HCT116 (cell line): Measurements from ENCODE around the gene REPS1. TPM values are rescaled to one million over a fixed set of nuclear protein-coding genes. Genes with fewer than 3 reads are reported as not detected.

Experiments used
- ATAC-seq: fragments of 200-7000 bp; cut with Tn5 transposase; 2 replicates; pipeline ENCODE4 v1.9.1; 2020; ENCODE audit warnings: mild to moderate bottlenecking, moderate library complexity
- BruUV-seq: library from RNA; stranded (reverse); fragments of 400-500 nt; replicated peaks from 2 replicates; lab custom pipeline; 2021; lab: Mats Ljungman, UMichigan
- CTCF ChIA-PET: fragments of 300-600 bp; sonication (Branson Sonifier 250); formaldehyde crosslinking; loops from one replicate; lab custom pipeline; 2021; ENCODE audit warnings: antibody characterized with exemption; lab: Charles Lee
- POLR2A ChIA-PET: fragments of 300-600, 350-600 bp; sonication (Branson Sonifier 250); formaldehyde crosslinking; loops from one replicate; lab custom pipeline; 2021; ENCODE audit warnings: antibody characterized with exemption; lab: Charles Lee
- RAD21 ChIA-PET, 2 experiments: fragments of 300-600 bp; sonication (Branson Sonifier 250); formaldehyde crosslinking; loops; one replicate each; lab custom pipeline; 2023; ENCODE audit warnings: low total read pairs in 2 of 2; ENCODE audit not compliant: uncharacterized antibody in 2 of 2, unreplicated experiment in 2 of 2, low non-redundant PET in 1 of 2; lab: Charles Lee
- DNase-seq: peaks from one replicate; pipeline ENCODE4 v3.0.0-alpha.2; 2010; ENCODE audit warnings: low read depth, low spot score
- H2AFZ ChIP-seq: fragments of 200-600 bp; shearing (Covaris generic), sonication (generic); 2 replicates; pipeline ENCODE4 v1.6.1; 2017; ENCODE audit warnings: low read depth, mixed run types, mixed read lengths, antibody characterized with exemption, low read length; ENCODE audit not compliant: poor library complexity, severe bottlenecking
- H3K27ac ChIP-seq: 2 replicates; pipeline ENCODE4 v1.5.1; 2012; ENCODE audit warnings: low read depth, low read length
- H3K27me3 ChIP-seq: fragments of 200-600 bp; sonication (generic); 2 replicates; pipeline ENCODE4 v1.6.1; 2016; ENCODE audit warnings: mixed run types, low read length, mixed read lengths; ENCODE audit not compliant: insufficient read depth
- H3K36me3 ChIP-seq, 2 experiments: fragments of 200-500 bp in 1 of 2; fragments of 200-600 bp in 1 of 2; sonication (Bioruptor generic) in 1 of 2; sonication (generic) in 1 of 2; 2 replicates each; pipeline versions ENCODE4 v1.5.1 to v1.6.1; 2014 to 2016; ENCODE audit warnings: low read length in 2 of 2, inconsistent platforms in 1 of 2, mixed read lengths in 1 of 2, mixed run types in 1 of 2; ENCODE audit not compliant: insufficient read depth in 2 of 2, control insufficient read depth in 1 of 2
- H3K4me1 ChIP-seq, 2 experiments: fragments of 200-600 bp in 1 of 2; sonication (generic) in 1 of 2; 2 replicates each; pipeline versions ENCODE4 v1.5.1 to v1.6.1; 2012 to 2017; ENCODE audit warnings: low read length in 2 of 2, inconsistent platforms in 1 of 2, mild to moderate bottlenecking in 1 of 2, mixed read lengths in 1 of 2, mixed run types in 1 of 2, moderate library complexity in 1 of 2; ENCODE audit not compliant: insufficient read depth in 2 of 2, control insufficient read depth in 1 of 2
- H3K4me2 ChIP-seq: fragments of 200-600 bp; sonication (generic); 2 replicates; pipeline ENCODE4 v1.6.1; 2017; ENCODE audit warnings: mixed run types, low read length, mixed read lengths
- H3K4me3 ChIP-seq, 2 experiments: fragments of 200-600 bp in 1 of 2; sonication (generic) in 1 of 2; replicated peaks in 1 of 2; 2 replicates each; pipeline ENCODE4 v1.5.1; 2011 to 2016; ENCODE audit warnings: low read length in 2 of 2, control low read depth in 1 of 2, low read depth in 1 of 2, mild to moderate bottlenecking in 1 of 2, mixed read lengths in 1 of 2, mixed run types in 1 of 2
- H3K79me2 ChIP-seq: fragments of 200-600 bp; sonication (generic); 2 replicates; pipeline ENCODE4 v1.6.1; 2017; ENCODE audit warnings: mild to moderate bottlenecking, mixed run types, low read length, moderate library complexity, mixed read lengths; ENCODE audit not compliant: insufficient read depth
- H3K9ac ChIP-seq: fragments of 200-600 bp; sonication (generic); 2 replicates; pipeline ENCODE4 v1.6.1; 2016; ENCODE audit warnings: low read length, mixed read lengths
- H3K9me2 ChIP-seq: fragments of 200-600 bp; sonication (generic), shearing (Covaris generic); 2 replicates; pipeline ENCODE4 v1.6.1; 2017; ENCODE audit warnings: mixed run types, mild to moderate bottlenecking, moderate library complexity; ENCODE audit not compliant: insufficient read depth
- H3K9me3 ChIP-seq, 2 experiments: fragments of 200-500 bp in 1 of 2; fragments of 200-600 bp in 1 of 2; sonication (Bioruptor generic) in 1 of 2; sonication (generic) in 1 of 2; 2 replicates each; pipeline ENCODE4 v1.6.1; 2014 to 2017; ENCODE audit warnings: low read length in 2 of 2, mixed read lengths in 2 of 2, inconsistent platforms in 1 of 2, low read depth in 1 of 2, mild to moderate bottlenecking in 1 of 2, mixed run types in 1 of 2, moderate library complexity in 1 of 2; ENCODE audit not compliant: control insufficient read depth in 1 of 2, insufficient read depth in 1 of 2
- H4K20me1 ChIP-seq: fragments of 200-600 bp; sonication (generic), shearing (Covaris generic); 2 replicates; pipeline ENCODE4 v1.6.1; 2017; ENCODE audit warnings: mixed run types, mild to moderate bottlenecking, moderate library complexity; ENCODE audit not compliant: insufficient read depth
- CBX3 ChIP-seq: IDR thresholded peaks from 2 replicates; pipeline ENCODE4 v1.6.1; 2012; ENCODE audit warnings: low read depth
- CEBPB ChIP-seq: IDR thresholded peaks from 2 replicates; pipeline ENCODE4 v1.6.1; 2012; ENCODE audit warnings: low read depth
- EGR1 ChIP-seq: IDR thresholded peaks from 2 replicates; pipeline ENCODE4 v1.6.1; 2012; ENCODE audit warnings: low read depth
- ELF1 ChIP-seq: IDR thresholded peaks from 2 replicates; pipeline ENCODE4 v1.6.1; 2012; ENCODE audit warnings: low read depth, borderline replicate concordance
- EZH2 ChIP-seq: fragments of 200-600 bp; sonication (generic); IDR thresholded peaks from 2 replicates; pipeline ENCODE4 v1.6.1; 2017; ENCODE audit warnings: antibody characterized with exemption, mixed run types
- JUND ChIP-seq: IDR thresholded peaks from 2 replicates; pipeline ENCODE4 v1.6.1; 2012
- POLR2A ChIP-seq: IDR thresholded peaks from 2 replicates; pipeline ENCODE4 v1.7.0; 2011; ENCODE audit warnings: borderline replicate concordance; ENCODE audit not compliant: insufficient read depth, insufficient read length; ENCODE audit errors: extremely low read depth
- POLR2AphosphoS5 ChIP-seq: IDR thresholded peaks from 2 replicates; pipeline ENCODE4 v1.6.1; 2011; ENCODE audit warnings: mild to moderate bottlenecking, low read depth, low read length, moderate library complexity
- RAD21 ChIP-seq: IDR thresholded peaks from 2 replicates; pipeline ENCODE4 v1.6.1; 2012; ENCODE audit warnings: low read depth, mild to moderate bottlenecking
- SIN3A ChIP-seq: IDR thresholded peaks from 2 replicates; pipeline ENCODE4 v1.6.1; 2012; ENCODE audit warnings: low read depth
- SP1 ChIP-seq: IDR thresholded peaks from 2 replicates; pipeline ENCODE4 v1.6.1; 2012; ENCODE audit warnings: low read depth
- SRF ChIP-seq: IDR thresholded peaks from 2 replicates; pipeline ENCODE4 v1.6.1; 2012; ENCODE audit warnings: low read depth
- YY1 ChIP-seq: IDR thresholded peaks from 2 replicates; pipeline ENCODE4 v1.6.1; 2011; ENCODE audit warnings: low read length, low read depth, moderate library complexity, mild to moderate bottlenecking; ENCODE audit not compliant: insufficient replicate concordance; ENCODE audit errors: extremely low read depth
- ZFX ChIP-seq: fragments of 450-650 bp; IDR thresholded peaks from 2 replicates; pipeline ENCODE4 v1.6.1; 2017
- ZNF274 ChIP-seq: fragments of 200-500 bp; sonication (Bioruptor generic); IDR thresholded peaks from 2 replicates; pipeline ENCODE4 v1.6.1; 2014; ENCODE audit warnings: mild to moderate bottlenecking, low read depth, low read length, inconsistent platforms
- intact Hi-C: fragments of 100-400 bp; cut with micrococcal nuclease; formaldehyde crosslinking; loops from 2 replicates; pipeline ENCODE4 v1.10.0; 2022
- total RNA-seq: library from RNA; stranded (reverse); gene quantifications from one replicate; pipeline ENCODE4 v1.2.1, GENCODE V29; 2021; ENCODE audit not compliant: unreplicated experiment
- TF ChIP-seq, protein P1 (sequence below): IDR thresholded peaks from 2 replicates; pipeline ENCODE4 v1.6.1; 2012
- TF ChIP-seq, protein P2 (sequence below), 3 experiments: fragments of 200-600 bp in 1 of 3; sonication (generic) in 1 of 3; IDR thresholded peaks in 2 of 3; conservative IDR thresholded peaks in 1 of 3; 2 replicates each; pipeline ENCODE4 v1.5.1; 2012 to 2017; ENCODE audit warnings: low read depth in 2 of 3, low read length in 2 of 3, antibody characterized with exemption in 1 of 3, borderline replicate concordance in 1 of 3, control low read depth in 1 of 3, mild to moderate bottlenecking in 1 of 3, mixed read lengths in 1 of 3, mixed run types in 1 of 3, moderate library complexity in 1 of 3; ENCODE audit not compliant: insufficient read depth in 1 of 3
- TF ChIP-seq, protein P3 (sequence below): IDR thresholded peaks from 2 replicates; pipeline ENCODE4 v1.6.1; 2012
- TF ChIP-seq, protein P4 (sequence below): IDR thresholded peaks from 2 replicates; pipeline ENCODE4 v1.6.1; 2011; ENCODE audit warnings: mild to moderate bottlenecking, low read length, moderate library complexity; ENCODE audit not compliant: insufficient replicate concordance; ENCODE audit errors: extremely low read depth

The REPS1 gene
- total RNA-seq, 1 experiment from 2014 or later = 52.7 TPM

DNA sequence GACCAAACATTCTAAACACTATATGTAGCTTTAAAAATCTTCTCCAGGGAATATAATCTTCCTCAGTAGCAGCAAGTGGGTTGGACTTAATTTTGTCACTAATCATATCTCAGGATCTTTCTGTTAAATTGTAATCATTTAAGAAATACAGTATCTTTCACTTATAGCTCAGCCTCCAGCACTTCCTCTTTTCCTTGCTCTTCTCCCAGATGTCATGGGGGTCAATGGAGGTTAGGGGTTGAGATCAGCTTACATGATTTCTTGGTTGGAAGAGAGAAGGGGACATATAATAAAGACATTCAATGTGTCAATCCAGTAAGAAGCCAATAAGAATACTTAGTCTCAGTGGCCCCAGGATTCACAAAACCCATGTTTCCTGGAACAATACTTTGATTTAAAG is 15.7 kb upstream of the REPS1 start:
- no peak overlapping the region for H3K27ac ChIP-seq
- no peak overlapping the region for H3K4me3 ChIP-seq
- TF ChIP-seq CEBPB (no peak), SRF (no peak), SP1 (no peak), ELF1 (no peak), POLR2AphosphoS5 (no peak), CBX3 (no peak), RAD21 (no peak), EGR1 (no peak), SIN3A (no peak), POLR2A (no peak), JUND (no peak), ZFX (no peak), YY1 (no peak), ZNF274 (no peak), EZH2 (no peak)
- TF ChIP-seq, protein P1, sequence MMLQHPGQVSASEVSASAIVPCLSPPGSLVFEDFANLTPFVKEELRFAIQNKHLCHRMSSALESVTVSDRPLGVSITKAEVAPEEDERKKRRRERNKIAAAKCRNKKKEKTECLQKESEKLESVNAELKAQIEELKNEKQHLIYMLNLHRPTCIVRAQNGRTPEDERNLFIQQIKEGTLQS = no peak
- TF ChIP-seq, protein P2, sequence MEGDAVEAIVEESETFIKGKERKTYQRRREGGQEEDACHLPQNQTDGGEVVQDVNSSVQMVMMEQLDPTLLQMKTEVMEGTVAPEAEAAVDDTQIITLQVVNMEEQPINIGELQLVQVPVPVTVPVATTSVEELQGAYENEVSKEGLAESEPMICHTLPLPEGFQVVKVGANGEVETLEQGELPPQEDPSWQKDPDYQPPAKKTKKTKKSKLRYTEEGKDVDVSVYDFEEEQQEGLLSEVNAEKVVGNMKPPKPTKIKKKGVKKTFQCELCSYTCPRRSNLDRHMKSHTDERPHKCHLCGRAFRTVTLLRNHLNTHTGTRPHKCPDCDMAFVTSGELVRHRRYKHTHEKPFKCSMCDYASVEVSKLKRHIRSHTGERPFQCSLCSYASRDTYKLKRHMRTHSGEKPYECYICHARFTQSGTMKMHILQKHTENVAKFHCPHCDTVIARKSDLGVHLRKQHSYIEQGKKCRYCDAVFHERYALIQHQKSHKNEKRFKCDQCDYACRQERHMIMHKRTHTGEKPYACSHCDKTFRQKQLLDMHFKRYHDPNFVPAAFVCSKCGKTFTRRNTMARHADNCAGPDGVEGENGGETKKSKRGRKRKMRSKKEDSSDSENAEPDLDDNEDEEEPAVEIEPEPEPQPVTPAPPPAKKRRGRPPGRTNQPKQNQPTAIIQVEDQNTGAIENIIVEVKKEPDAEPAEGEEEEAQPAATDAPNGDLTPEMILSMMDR (IDR thresholded peaks at IDR 0.05 in 2 of 3, conservative IDR thresholded peaks at IDR 0.05 in 1 of 3; ENCODE audit: borderline replicate concordance in 1 of 3, insufficient read depth in 1 of 3, low read depth in 2 of 3, low read length in 2 of 3) = no peak
- TF ChIP-seq, protein P3, sequence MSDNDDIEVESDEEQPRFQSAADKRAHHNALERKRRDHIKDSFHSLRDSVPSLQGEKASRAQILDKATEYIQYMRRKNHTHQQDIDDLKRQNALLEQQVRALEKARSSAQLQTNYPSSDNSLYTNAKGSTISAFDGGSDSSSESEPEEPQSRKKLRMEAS = no peak
- TF ChIP-seq, protein P4, sequence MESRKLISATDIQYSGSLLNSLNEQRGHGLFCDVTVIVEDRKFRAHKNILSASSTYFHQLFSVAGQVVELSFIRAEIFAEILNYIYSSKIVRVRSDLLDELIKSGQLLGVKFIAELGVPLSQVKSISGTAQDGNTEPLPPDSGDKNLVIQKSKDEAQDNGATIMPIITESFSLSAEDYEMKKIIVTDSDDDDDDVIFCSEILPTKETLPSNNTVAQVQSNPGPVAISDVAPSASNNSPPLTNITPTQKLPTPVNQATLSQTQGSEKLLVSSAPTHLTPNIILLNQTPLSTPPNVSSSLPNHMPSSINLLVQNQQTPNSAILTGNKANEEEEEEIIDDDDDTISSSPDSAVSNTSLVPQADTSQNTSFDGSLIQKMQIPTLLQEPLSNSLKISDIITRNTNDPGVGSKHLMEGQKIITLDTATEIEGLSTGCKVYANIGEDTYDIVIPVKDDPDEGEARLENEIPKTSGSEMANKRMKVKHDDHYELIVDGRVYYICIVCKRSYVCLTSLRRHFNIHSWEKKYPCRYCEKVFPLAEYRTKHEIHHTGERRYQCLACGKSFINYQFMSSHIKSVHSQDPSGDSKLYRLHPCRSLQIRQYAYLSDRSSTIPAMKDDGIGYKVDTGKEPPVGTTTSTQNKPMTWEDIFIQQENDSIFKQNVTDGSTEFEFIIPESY = no peak
- ChIA-PET RAD21 (no interaction called here), POLR2A (no interaction called here), CTCF (no interaction called here)
- H4K20me1 ChIP-seq = no peaks in the 10 kb centered on the region
- H3K9me2 ChIP-seq = no peaks in the 10 kb centered on the region
- no peak overlapping the region for H3K9ac ChIP-seq
- no peaks in the 10 kb centered on the region for H3K36me3 ChIP-seq
- H3K79me2 ChIP-seq = no peaks in the 10 kb centered on the region
- no TSS peak for BruUV-seq
- no peaks in the 10 kb centered on the region for H3K27me3 ChIP-seq
- DNase-seq (no peak), ATAC-seq (no peak)
- intact Hi-C loops = no loop called here
- H3K4me2 ChIP-seq = no peak overlapping the region
- H3K9me3 ChIP-seq = no peaks in the 10 kb centered on the region
- H3K4me1 ChIP-seq = no peaks in the 10 kb centered on the region
- no peak overlapping the region for H2AFZ ChIP-seq
